ENCODE results near the gene MEAK7.

MEAK7 gene

GRCh38 chr16:84486126-84486525, 18.3 kb downstream of the MEAK7 start:
- no peak for DNase-seq

- DNase-seq = no peak
These were observed 19.0 kb downstream of the MEAK7 start for GRCh38 chr16:84485255-84486010.

GRCh38 chr16:84484579-84485254, 19.7 kb downstream of the MEAK7 start:
- DNase-seq = no peak

- DNase-seq = no peak
These were observed 20.4 kb downstream of the MEAK7 start for GRCh38 chr16:84483882-84484565.

GRCh38 chr16:84482951-84483881, 21.2 kb downstream of the MEAK7 start:
- no peak for DNase-seq

- DNase-seq = no peak
These were observed 22.2 kb downstream of the MEAK7 start for GRCh38 chr16:84482001-84482891.

GRCh38 chr16:84481051-84481735, 23.3 kb downstream of the MEAK7 start:
- DNase-seq = no peak

- DNase-seq = no peak
These were observed 24.6 kb downstream of the MEAK7 start for GRCh38 chr16:84479716-84480450.

GRCh38 chr16:84478172-84478947, 26.1 kb downstream of the MEAK7 start:
- no peak for DNase-seq

GRCh38 chr16:84477661-84478060, 26.8 kb downstream of the MEAK7 start:
- no peak for DNase-seq

- DNase-seq = no peak
These were observed 28.1 kb downstream of the MEAK7 start for GRCh38 chr16:84476401-84476800.

GRCh38 chr16:84475643-84476240, 28.7 kb downstream of the MEAK7 start:
- DNase-seq = no peak

- no peak for DNase-seq
These were observed 32.5 kb downstream of the MEAK7 start for GRCh38 chr16:84471966-84472365.

- DNase-seq = no peak
These were observed 33.1 kb downstream of the MEAK7 start for GRCh38 chr16:84471316-84471715.

- no peak for DNase-seq
These were observed 36.8 kb downstream of the MEAK7 start for GRCh38 chr16:84467709-84468108.

GRCh38 chr16:84467256-84467655, 37.2 kb downstream of the MEAK7 start:
- DNase-seq = no peak

GRCh38 chr16:84466692-84467091, 37.8 kb downstream of the MEAK7 start:
- DNase-seq = no peak

- no peak for DNase-seq
These were observed 39.3 kb downstream of the MEAK7 start for GRCh38 chr16:84465154-84465553.

- DNase-seq = no peak
These were observed 40.3 kb downstream of the MEAK7 start for GRCh38 chr16:84464116-84464515.
